ENCODE results near the gene PSMD9.

- no peak for TF ChIP-seq CTCF (IDR thresholded peaks at IDR 0.05; ENCODE audit: low read length)
- no peak for TF ChIP-seq EZH2phosphoT487 (IDR thresholded peaks at IDR 0.05; ENCODE audit: low read length)
- no peak for TF ChIP-seq EZH2 (optimal IDR thresholded peaks at IDR 0.05; ENCODE audit: low read depth, low read length)
Observed at GRCh38 chr12:121946313-121947025, 57.9 kb downstream of the PSMD9 start.
